ENCODE data around the gene COL4A2.

COL4A2 gene

DNA sequence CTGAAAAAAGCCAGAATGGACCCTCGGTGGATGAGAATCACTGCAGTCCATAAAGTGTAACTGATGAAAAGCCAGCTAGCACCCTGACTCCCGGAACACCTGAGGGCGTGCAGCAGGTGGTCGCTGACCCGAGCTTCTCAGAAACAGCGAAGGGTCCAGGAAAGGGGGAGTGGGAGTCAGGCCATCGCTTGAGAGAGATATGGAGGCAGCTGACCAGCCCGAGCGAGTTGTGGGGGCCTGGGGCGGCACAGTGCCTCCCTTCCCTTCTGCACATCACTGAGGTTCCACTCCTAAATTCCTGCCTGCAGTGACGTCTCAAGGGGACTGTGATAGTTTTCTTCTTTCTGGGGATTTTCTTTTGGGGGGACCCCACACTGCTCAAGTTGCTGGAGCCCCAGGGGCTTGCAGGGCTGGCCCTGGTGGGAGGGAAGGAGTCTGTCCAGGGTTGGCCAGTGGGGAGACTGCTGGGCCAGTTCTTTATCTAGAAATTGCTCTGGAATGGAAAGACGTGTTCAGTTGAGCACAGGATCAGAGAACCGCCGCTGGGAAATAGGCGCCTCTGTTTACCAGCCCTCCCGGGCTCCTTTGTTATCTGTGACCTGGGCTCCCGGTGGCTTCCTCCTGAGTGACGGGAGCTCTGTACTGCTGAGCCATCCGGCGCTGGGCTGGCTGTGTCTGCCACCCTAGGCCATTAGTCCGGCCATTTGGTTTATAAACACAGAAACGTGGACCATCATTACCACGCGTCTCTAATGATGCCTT, 183.1 kb downstream of the COL4A2 start:
- DNase-seq = no peak
- Histone ChIP-seq H3K27ac (no peak overlapping the region), H3K36me3 (peaks cover 9% of the 10 kb centered on the region), H3K4me3 (ENCODE audit: low read depth, low read length) (no peak overlapping the region), H3K27me3 (ENCODE audit: insufficient read depth, low read depth, severe bottlenecking) (no peaks in the 10 kb centered on the region), H3K9me3 (ENCODE audit: severe bottlenecking) (no peaks in the 10 kb centered on the region)
- TF ChIP-seq, protein P1, sequence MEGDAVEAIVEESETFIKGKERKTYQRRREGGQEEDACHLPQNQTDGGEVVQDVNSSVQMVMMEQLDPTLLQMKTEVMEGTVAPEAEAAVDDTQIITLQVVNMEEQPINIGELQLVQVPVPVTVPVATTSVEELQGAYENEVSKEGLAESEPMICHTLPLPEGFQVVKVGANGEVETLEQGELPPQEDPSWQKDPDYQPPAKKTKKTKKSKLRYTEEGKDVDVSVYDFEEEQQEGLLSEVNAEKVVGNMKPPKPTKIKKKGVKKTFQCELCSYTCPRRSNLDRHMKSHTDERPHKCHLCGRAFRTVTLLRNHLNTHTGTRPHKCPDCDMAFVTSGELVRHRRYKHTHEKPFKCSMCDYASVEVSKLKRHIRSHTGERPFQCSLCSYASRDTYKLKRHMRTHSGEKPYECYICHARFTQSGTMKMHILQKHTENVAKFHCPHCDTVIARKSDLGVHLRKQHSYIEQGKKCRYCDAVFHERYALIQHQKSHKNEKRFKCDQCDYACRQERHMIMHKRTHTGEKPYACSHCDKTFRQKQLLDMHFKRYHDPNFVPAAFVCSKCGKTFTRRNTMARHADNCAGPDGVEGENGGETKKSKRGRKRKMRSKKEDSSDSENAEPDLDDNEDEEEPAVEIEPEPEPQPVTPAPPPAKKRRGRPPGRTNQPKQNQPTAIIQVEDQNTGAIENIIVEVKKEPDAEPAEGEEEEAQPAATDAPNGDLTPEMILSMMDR (IDR thresholded peaks at IDR 0.05; ENCODE audit: low read depth, low read length) = no peak

DNA sequence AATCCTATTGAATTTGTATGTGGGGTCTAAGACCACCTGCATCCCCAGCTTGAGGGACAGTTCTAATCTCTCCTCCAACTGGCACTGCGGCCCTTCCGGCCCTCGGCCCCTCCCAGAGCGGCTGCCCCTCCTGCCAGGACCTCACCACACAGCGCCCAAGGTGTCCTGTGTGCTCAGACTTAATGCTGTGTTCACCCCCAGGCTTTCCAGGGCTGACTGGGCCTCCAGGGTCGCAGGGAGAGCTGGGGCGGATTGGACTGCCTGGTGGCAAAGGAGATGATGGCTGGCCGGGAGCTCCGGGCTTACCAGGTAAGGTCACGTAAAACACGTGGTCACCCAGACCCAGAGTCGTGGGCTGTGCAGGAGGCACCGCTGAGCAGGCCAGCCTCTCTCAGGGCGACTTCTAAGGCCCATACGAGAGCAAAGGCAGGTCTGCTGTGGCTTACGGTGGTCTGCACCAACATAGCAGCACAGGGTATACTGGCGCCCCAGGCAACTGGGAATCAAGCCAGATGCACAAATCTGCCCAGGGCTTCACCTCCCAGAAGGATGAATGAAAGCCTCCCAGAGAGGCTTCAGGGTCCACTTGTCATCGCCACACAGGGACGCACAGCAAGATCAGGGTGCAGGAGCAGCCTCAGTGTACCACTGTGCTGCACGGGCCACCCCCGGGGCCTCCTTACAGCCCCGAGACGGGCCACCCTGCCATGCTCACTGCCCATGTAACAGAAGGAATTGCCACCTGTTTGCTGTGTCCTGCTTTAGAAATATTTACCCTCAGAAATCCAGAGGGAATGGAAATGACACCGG, 185.0 kb downstream of the COL4A2 start:
- no peak overlapping the region for H3K27ac ChIP-seq
- no peak overlapping the region for H3K4me3 ChIP-seq (ENCODE audit: low read depth, low read length)
- peaks cover 16% of the 10 kb centered on the region for H3K36me3 ChIP-seq
- no peaks in the 10 kb centered on the region for H3K27me3 ChIP-seq (ENCODE audit: insufficient read depth, low read depth, severe bottlenecking)
- DNase-seq = no peak
- TF ChIP-seq, protein P1 (IDR thresholded peaks at IDR 0.05; ENCODE audit: low read depth, low read length) = no peak
- no peaks in the 10 kb centered on the region for H3K9me3 ChIP-seq (ENCODE audit: severe bottlenecking)

DNA sequence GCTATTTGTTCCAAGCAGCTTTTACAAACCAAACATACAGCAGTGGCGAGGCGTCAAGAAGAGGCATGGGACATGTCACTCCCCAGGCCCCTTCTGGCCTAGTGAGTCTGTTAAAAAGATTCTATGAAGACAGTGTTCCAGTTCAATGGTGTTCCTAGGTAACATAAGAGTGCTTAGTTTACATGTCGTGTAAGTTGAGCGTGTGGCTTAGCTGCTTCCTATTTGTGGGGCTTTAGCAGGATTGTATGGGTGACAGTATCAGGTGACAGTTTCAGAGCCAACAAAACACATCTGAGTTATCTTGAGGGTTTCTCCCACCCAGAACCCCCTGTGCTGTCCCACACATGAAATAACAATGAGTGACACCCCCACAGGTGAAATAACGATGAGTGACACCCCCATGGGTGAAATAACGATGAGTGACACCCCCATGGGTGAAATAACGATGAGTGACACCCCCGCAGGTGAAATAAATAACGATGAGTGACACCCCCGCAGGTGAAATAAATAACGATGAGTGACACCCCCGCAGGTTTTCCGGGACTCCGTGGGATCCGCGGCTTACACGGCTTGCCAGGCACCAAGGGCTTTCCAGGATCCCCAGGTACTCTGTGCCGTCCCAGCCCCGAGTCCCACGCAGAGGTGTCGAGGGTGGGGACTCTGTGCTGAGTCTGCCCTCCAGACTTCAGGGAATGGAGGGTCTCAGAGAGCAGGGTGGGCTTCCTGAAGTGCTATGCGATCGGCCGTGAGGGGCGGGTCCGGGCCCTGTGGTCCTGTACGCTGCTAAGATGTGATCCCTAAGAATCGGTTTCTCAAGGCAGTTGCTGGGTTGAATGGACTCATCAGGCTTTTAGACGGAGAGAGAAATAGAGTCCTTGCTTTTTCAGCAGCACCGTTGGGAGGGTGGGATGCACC, 185.9 kb downstream of the COL4A2 start:
- Histone ChIP-seq H3K9me3 (ENCODE audit: severe bottlenecking) (no peaks in the 10 kb centered on the region), H3K36me3 (peaks cover 16% of the 10 kb centered on the region), H3K27ac (no peak overlapping the region), H3K27me3 (ENCODE audit: insufficient read depth, low read depth, severe bottlenecking) (no peaks in the 10 kb centered on the region), H3K4me3 (ENCODE audit: low read depth, low read length) (no peak overlapping the region)
- TF ChIP-seq, protein P1 (IDR thresholded peaks at IDR 0.05; ENCODE audit: low read depth, low read length) = no peak
- DNase-seq = no peak

DNA sequence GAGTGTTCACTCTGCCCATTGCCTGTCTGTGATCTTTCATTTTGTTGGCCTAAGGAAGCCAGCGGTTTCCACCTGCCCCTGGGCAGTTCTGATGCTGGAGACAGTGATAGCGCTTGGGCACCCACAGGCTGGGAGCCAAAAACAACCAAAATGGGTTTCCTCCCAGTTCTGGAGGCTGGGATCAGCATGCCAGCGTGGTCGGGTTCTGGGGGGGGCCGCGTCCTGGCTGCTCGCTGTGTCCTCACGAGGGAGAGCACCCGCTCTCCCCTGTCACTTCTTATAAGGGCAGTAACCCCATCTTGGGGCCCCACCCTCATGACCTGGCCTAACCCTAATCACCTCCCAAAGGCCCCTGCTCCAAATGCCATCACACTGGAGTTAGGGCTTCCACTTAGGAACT, 186.5 kb downstream of the COL4A2 start:
- Histone ChIP-seq H3K27ac (no peak overlapping the region), H3K27me3 (ENCODE audit: insufficient read depth, low read depth, severe bottlenecking) (no peaks in the 10 kb centered on the region), H3K9me3 (ENCODE audit: severe bottlenecking) (no peaks in the 10 kb centered on the region), H3K4me3 (ENCODE audit: low read depth, low read length) (no peak overlapping the region), H3K36me3 (peaks cover 20% of the 10 kb centered on the region)
- TF ChIP-seq, protein P1 (IDR thresholded peaks at IDR 0.05; ENCODE audit: low read depth, low read length) = no peak
- DNase-seq = no peak

DNA sequence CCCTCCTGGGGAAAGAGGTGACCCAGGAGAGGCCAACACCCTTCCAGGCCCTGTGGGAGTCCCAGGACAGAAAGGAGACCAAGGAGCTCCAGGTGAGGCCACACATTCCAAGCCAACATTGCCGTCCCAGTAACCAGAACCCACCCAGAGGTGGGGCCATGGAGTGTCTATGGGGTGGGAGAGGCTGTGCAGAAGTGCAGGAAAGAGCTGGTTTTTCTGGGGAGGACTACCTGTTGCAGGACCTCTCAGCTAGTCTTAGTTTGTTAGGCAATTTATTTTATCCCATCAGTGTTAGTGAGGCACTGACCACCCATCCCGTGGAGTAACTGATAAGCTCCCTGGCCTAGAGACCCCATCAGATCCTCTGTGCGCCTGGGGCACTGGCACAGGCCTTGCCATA, 188.3 kb downstream of the COL4A2 start:
- H3K27me3 ChIP-seq (ENCODE audit: insufficient read depth, low read depth, severe bottlenecking) = no peaks in the 10 kb centered on the region
- H3K27ac ChIP-seq = no peak overlapping the region
- DNase-seq = no peak
- H3K36me3 ChIP-seq = peaks cover 24% of the 10 kb centered on the region
- no peaks in the 10 kb centered on the region for H3K9me3 ChIP-seq (ENCODE audit: severe bottlenecking)
- no peak overlapping the region for H3K4me3 ChIP-seq (ENCODE audit: low read depth, low read length)
- TF ChIP-seq, protein P1 (IDR thresholded peaks at IDR 0.05; ENCODE audit: low read depth, low read length) = no peak

All from WERI-Rb-1 (cell line).